SK-N-MC (cell line): ENCODE data around the gene HECTD4.

Experiments used
- DNase-seq: peaks from one replicate; pipeline ENCODE4 v3.0.0-alpha.2; 2011; ENCODE audit warnings: low read depth, low spot score
- H3K27ac ChIP-seq: fragments of 200-600 bp; sonication (generic); 2 replicates; pipeline ENCODE4 v1.5.1; 2016; ENCODE audit warnings: mixed run types
- H3K36me3 ChIP-seq: fragments of 200-600 bp; sonication (generic); 2 replicates; pipeline ENCODE4 v1.6.1; 2017; ENCODE audit warnings: antibody characterized with exemption, low read length, mixed read lengths; ENCODE audit not compliant: insufficient read depth
- H3K4me3 ChIP-seq: fragments of 200-600 bp; sonication (generic); 2 replicates; pipeline ENCODE4 v1.5.1; 2016
- H3K9ac ChIP-seq: fragments of 200-600 bp; sonication (generic); 2 replicates; pipeline ENCODE4 v1.8.0; 2017; ENCODE audit warnings: mixed run types, mixed read lengths; ENCODE audit not compliant: insufficient read length
- H3K9me3 ChIP-seq: fragments of 200-600 bp; sonication (generic); 2 replicates; pipeline ENCODE4 v1.6.1; 2017; ENCODE audit warnings: low read depth, mild to moderate bottlenecking, antibody characterized with exemption, low read length, moderate library complexity, mixed read lengths
- EZH2 ChIP-seq: fragments of 200-600 bp; sonication (generic); IDR thresholded peaks from one replicate; pipeline ENCODE4 v1.6.1; 2017; ENCODE audit warnings: antibody characterized with exemption
- FOXP2 ChIP-seq: optimal IDR thresholded peaks from 2 replicates; pipeline ENCODE3; 2011; ENCODE audit warnings: mild to moderate bottlenecking, moderate library complexity; ENCODE audit not compliant: insufficient read depth; ENCODE audit errors: extremely low read length, control extremely low read depth
- POLR2AphosphoS5 ChIP-seq: IDR thresholded peaks from 2 replicates; pipeline ENCODE4 v1.6.1; 2012; ENCODE audit warnings: mild to moderate bottlenecking, low read depth, low read length, borderline replicate concordance

HECTD4 gene

GRCh38 chr12:112296183-112296582 is 86.0 kb downstream of the HECTD4 start:
- TF ChIP-seq EZH2 (no peak), POLR2AphosphoS5 (no peak), FOXP2 (no peak)
- H3K9ac ChIP-seq, result no peak overlapping the region

GRCh38 chr12:112294793-112295192 is 87.4 kb downstream of the HECTD4 start:
- DNase-seq, result no peak

More at GRCh38 chr12:112296183-112296582, 86.0 kb downstream of the HECTD4 start:
- H3K27ac ChIP-seq, result no peak overlapping the region
- no peaks in the 10 kb centered on the region for H3K9me3 ChIP-seq
- peaks cover 36% of the 10 kb centered on the region for H3K36me3 ChIP-seq
- no peak overlapping the region for H3K4me3 ChIP-seq
- no peak for DNase-seq

GRCh38 chr12:112288638-112289037 is 93.6 kb downstream of the HECTD4 start:
- Histone ChIP-seq H3K36me3 (peaks cover 35% of the 10 kb centered on the region), H3K27ac (no peak overlapping the region), H3K9me3 (no peaks in the 10 kb centered on the region), H3K4me3 (no peak overlapping the region), H3K9ac (no peak overlapping the region)
- DNase-seq, result no peak
- no peak for TF ChIP-seq EZH2
- TF ChIP-seq POLR2AphosphoS5, result no peak
- TF ChIP-seq FOXP2, result no peak

More at GRCh38 chr12:112294793-112295192, 87.4 kb downstream of the HECTD4 start:
- Histone ChIP-seq H3K9me3 (no peaks in the 10 kb centered on the region), H3K27ac (0 out of 2 replicates have a peak overlapping the region, but pooled peaks have one; percentile 56), H3K4me3 (no peak overlapping the region), H3K36me3 (peaks cover 41% of the 10 kb centered on the region), H3K9ac (no peak overlapping the region)
- no peak for TF ChIP-seq POLR2AphosphoS5
- no peak for TF ChIP-seq FOXP2
- TF ChIP-seq EZH2, result no peak

- DNase-seq, result no peak
- H3K4me3 ChIP-seq, result no peak overlapping the region
- no peaks in the 10 kb centered on the region for H3K9me3 ChIP-seq
- TF ChIP-seq FOXP2 (no peak), POLR2AphosphoS5 (no peak), EZH2 (no peak)
- no peak overlapping the region for H3K9ac ChIP-seq
- peaks cover 28% of the 10 kb centered on the region for H3K36me3 ChIP-seq
- H3K27ac ChIP-seq, result no peak overlapping the region
Observed at GRCh38 chr12:112285600-112286401, 96.4 kb downstream of the HECTD4 start.

- peak overlapping the region; percentile 67 for H3K27ac ChIP-seq
- DNase-seq, result no peak
- H3K36me3 ChIP-seq, result peaks cover 21% of the 10 kb centered on the region
- no peaks in the 10 kb centered on the region for H3K9me3 ChIP-seq
- TF ChIP-seq FOXP2 (no peak), EZH2 (no peak), POLR2AphosphoS5 (no peak)
- H3K9ac ChIP-seq, result no peak overlapping the region
- H3K4me3 ChIP-seq, result no peak overlapping the region
Observed at GRCh38 chr12:112283546-112283945, 98.7 kb downstream of the HECTD4 start.

GRCh38 chr12:112282920-112283319 is 99.3 kb downstream of the HECTD4 start:
- no peaks in the 10 kb centered on the region for H3K9me3 ChIP-seq
- H3K27ac ChIP-seq, result peak overlapping the region; percentile 67; the same call in 1 of the 2 replicates
- no peak for TF ChIP-seq FOXP2
- no peak for TF ChIP-seq POLR2AphosphoS5
- TF ChIP-seq EZH2, result no peak
- peaks cover 22% of the 10 kb centered on the region for H3K36me3 ChIP-seq
- H3K4me3 ChIP-seq, result no peak overlapping the region
- no peak overlapping the region for H3K9ac ChIP-seq
- DNase-seq, result no peak

- Histone ChIP-seq H3K36me3 (peaks cover 58% of the 10 kb centered on the region), H3K9me3 (no peaks in the 10 kb centered on the region), H3K9ac (no peak overlapping the region), H3K27ac (no peak overlapping the region), H3K4me3 (no peak overlapping the region)
- TF ChIP-seq EZH2 (no peak), FOXP2 (no peak), POLR2AphosphoS5 (no peak)
- DNase-seq, result no peak
Observed at GRCh38 chr12:112275836-112276235, 106.4 kb downstream of the HECTD4 start.

- Histone ChIP-seq H3K9me3 (no peaks in the 10 kb centered on the region), H3K4me3 (no peak overlapping the region), H3K9ac (no peak overlapping the region), H3K27ac (no peak overlapping the region), H3K36me3 (peaks cover 64% of the 10 kb centered on the region)
- DNase-seq, result no peak
- TF ChIP-seq FOXP2 (no peak), POLR2AphosphoS5 (no peak), EZH2 (no peak)
Observed at GRCh38 chr12:112275207-112275606, 107.0 kb downstream of the HECTD4 start.
